Measurements from ENCODE around the gene LAT.

DNA sequence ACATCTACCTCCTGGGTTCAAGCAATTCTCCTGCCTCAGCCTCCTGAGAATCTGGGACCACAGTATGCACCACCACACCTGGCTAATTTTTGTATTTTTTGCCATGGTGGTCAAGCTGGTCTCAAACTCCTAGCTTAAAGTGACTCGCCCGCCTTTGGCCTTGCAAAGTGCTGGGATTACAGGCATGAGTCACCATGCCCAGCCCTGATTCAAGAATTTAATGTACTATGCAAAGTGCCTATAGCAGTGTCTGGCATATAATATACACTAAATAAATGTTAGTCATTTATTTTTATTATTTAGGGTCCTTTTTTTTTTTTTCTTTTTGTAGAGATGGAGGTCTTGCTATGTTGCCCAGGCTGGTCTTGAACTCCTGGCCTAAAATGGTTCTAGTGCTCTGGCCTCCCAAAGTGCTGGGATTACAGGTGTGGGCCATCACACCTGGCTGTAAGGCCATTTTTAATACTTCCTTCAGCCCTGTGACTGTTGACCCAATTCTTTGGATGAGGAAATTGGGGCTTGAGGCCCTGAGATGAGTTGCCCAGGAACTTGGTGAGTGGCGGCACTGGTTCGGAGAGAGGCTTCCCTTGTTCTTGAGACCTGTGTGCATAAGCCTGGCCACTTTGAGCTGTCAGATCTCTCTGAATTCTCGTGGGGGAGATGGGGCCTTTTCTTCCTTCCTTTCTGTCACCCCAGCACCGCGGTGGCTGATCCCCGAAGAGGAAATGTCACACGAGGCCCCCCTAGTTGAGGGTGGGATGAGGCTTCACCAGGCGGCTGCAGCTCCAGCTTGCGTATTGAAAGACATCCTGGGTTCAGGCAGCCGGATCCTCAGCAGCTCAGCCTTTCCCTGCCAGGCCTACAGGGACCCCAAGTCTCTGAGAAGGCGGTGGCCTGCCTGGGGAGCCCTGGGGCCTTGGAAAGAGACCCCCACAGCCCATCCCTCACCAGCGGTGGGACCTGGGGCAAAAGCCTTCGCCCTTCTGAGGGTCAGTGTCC, 38.7 kb downstream of the LAT start:
- no peak for TF ChIP-seq POLR2AphosphoS5 (IDR thresholded peaks at IDR 0.05)
- TF ChIP-seq, protein P1, sequence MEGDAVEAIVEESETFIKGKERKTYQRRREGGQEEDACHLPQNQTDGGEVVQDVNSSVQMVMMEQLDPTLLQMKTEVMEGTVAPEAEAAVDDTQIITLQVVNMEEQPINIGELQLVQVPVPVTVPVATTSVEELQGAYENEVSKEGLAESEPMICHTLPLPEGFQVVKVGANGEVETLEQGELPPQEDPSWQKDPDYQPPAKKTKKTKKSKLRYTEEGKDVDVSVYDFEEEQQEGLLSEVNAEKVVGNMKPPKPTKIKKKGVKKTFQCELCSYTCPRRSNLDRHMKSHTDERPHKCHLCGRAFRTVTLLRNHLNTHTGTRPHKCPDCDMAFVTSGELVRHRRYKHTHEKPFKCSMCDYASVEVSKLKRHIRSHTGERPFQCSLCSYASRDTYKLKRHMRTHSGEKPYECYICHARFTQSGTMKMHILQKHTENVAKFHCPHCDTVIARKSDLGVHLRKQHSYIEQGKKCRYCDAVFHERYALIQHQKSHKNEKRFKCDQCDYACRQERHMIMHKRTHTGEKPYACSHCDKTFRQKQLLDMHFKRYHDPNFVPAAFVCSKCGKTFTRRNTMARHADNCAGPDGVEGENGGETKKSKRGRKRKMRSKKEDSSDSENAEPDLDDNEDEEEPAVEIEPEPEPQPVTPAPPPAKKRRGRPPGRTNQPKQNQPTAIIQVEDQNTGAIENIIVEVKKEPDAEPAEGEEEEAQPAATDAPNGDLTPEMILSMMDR (IDR thresholded peaks at IDR 0.05): no peak
- TF ChIP-seq EP300 (IDR thresholded peaks at IDR 0.05): no peak
- TF ChIP-seq POLR2A (IDR thresholded peaks at IDR 0.05): no peak
